IPS-20b (cell line): ENCODE measurements around the gene STX12.
"Not testable (repeated sequence)": the region's sequence is repeated elsewhere in the genome, so short reads cannot be mapped to it uniquely, and the experiment has no call there.

Experiments
- H3K27ac ChIP-seq: one replicate; pipeline ENCODE4 v1.5.1; 2013; ENCODE audit warnings: low read length
- H3K27me3 ChIP-seq: 2 replicates; pipeline ENCODE4 v1.6.1; 2013; ENCODE audit warnings: mild to moderate bottlenecking, low read length, inconsistent platforms; ENCODE audit not compliant: insufficient read depth
- H3K36me3 ChIP-seq: 2 replicates; pipeline ENCODE4 v1.6.1; 2013; ENCODE audit warnings: low read depth, mild to moderate bottlenecking, inconsistent platforms, low read length, moderate library complexity; ENCODE audit not compliant: insufficient read depth
- H3K4me1 ChIP-seq: 2 replicates; pipeline ENCODE4 v1.6.1; 2013; ENCODE audit warnings: mild to moderate bottlenecking, control low read depth, inconsistent platforms, low read length, moderate library complexity; ENCODE audit not compliant: insufficient read depth
- H3K4me3 ChIP-seq: 2 replicates; pipeline ENCODE4 v1.5.1; 2013; ENCODE audit warnings: mild to moderate bottlenecking, low read length, inconsistent platforms
- H3K9ac ChIP-seq: 2 replicates; pipeline ENCODE4 v1.6.1; 2013; ENCODE audit warnings: low read depth, mild to moderate bottlenecking, inconsistent platforms, low read length, moderate library complexity
- H3K9me3 ChIP-seq: 2 replicates; pipeline ENCODE4 v1.6.1; 2013; ENCODE audit warnings: mild to moderate bottlenecking, low read depth, low read length, inconsistent platforms; ENCODE audit not compliant: insufficient read depth

Gene STX12

DNA sequence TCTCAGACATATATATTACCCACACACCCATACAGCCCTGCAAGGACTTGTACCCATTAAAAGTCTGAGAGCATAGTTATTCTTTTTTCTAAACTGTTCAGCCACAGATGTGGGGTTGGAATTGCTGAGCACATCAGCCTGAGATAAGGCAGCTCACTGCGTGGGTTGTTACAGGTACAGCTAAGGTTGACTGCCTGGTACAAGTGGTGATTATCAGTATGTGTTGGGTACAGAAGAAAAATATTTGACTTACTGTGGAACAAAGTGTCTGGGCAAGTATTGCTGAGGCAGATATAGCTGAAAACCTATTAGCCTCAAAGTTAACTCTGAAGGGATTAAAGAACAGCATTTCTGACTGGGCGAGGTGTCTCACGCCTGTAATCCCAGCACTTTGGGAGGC, 5.0 kb downstream of the STX12 start:
- Histone ChIP-seq H3K4me3 (no peak overlapping the region), H3K27me3 (no peaks in the 10 kb centered on the region), H3K27ac (no peak overlapping the region), H3K36me3 (no peaks in the 10 kb centered on the region), H3K4me1 (peaks cover 4% of the 10 kb centered on the region), H3K9me3 (no peaks in the 10 kb centered on the region), H3K9ac (no peak overlapping the region)

DNA sequence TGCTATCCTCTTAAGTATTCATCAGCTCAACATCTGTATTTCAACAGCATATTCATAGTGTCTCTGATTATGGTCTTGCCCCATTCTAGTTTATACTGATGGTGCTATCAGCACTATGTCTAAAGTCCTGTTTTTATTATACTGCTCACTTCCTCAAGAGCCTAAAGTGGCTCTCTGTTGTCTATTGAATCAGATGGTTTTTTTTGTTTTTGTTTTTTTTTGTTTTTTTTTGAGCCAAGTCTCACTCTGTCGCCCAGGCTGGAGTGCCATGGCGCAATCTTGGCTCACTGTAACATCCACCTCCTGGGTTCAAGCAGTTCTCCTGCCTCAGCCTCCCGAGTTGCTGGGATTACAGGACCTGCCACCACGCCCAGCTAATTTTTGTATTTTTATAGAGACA, 6.1 kb downstream of the STX12 start:
- Histone ChIP-seq H3K27me3 (no peaks in the 10 kb centered on the region), H3K36me3 (no peaks in the 10 kb centered on the region), H3K4me3 (no peak overlapping the region), H3K9me3 (no peaks in the 10 kb centered on the region), H3K27ac (no peak overlapping the region), H3K9ac (no peak overlapping the region), H3K4me1 (peaks cover under 1% of the 10 kb centered on the region)

DNA sequence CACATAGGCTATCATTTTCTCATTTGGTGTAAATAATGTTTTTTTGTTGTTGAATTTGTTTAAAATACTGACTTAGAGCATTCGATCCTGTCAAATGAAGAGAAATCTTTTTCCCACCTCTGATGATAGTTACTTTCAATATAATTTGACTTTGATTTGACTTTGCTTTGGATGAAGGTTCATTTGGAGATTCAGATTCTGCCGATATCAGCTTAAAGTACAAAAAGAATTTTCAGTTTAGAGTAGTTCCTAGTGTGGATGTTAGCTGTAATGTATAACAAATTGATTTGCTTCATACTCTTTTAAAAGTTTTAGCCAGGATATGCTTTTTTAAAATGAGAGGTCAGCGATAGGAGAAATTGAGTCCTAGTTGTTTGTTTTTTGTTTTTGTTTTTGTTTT, 9.9 kb downstream of the STX12 start:
- Histone ChIP-seq H3K27ac (no peak overlapping the region), H3K4me3 (no peak overlapping the region), H3K27me3 (no peaks in the 10 kb centered on the region), H3K4me1 (no peaks in the 10 kb centered on the region), H3K36me3 (no peaks in the 10 kb centered on the region), H3K9me3 (no peaks in the 10 kb centered on the region), H3K9ac (no peak overlapping the region)

DNA sequence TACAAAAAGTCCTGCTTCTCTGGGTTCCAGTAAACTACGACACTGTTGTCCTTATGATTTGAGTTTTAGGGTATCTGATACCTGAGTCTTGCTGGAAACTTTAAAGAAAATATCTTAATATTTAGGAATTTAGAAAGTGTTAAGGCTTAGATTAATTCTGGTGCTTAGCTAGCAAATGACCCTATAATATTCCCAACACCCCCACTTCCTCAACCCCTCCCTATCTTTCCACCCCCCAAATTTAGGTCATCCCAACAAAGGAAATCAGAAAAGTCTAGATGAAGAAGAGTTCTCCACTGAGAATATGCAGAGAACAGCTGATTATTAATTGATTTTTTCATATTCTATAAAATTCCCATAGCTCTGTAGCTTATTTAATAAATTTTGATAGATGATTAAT, 11.7 kb downstream of the STX12 start:
- no peaks in the 10 kb centered on the region for H3K27me3 ChIP-seq

DNA sequence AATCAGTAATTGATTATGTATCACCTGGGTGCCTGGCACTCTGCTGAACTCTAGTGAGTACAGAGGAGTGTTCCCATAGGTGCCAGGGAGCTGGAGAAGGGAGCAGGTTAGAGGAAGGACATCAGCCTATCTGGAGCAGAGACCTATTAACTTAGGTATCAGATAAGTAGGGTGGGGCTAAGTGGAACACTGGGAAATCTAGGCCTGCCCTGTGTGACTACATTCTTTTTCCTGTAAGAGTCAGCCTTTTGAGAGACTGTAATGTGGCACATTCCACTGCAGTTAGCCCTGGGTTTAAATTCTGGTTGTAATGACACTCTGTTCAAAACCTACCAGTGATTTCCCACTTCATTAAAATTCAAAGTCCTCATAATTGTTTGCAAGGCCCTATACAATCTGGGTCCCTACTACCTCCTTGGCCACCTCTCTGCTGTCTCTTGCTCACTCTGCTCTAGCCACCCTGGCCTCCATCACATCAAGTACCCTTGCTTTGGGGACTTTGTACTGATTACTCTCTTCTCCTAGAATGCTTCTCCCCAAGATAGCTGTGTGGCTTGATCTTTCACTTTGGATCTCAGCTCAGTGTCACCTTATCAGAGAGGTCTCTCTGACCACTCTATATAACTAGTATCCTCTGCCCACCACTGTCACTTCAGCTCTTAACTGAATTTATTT, 12.9 kb downstream of the STX12 start:
- Histone ChIP-seq H3K27me3 (no peaks in the 10 kb centered on the region), H3K4me1 (no peaks in the 10 kb centered on the region), H3K9ac (no peak overlapping the region), H3K27ac (no peak overlapping the region), H3K9me3 (no peaks in the 10 kb centered on the region), H3K36me3 (peaks cover 8% of the 10 kb centered on the region; the same call in 1 of the 2 replicates), H3K4me3 (no peak overlapping the region)

More for the DNA sequence above, 11.7 kb downstream of the STX12 start:
- H3K4me1 ChIP-seq = no peaks in the 10 kb centered on the region
- peaks cover 4% of the 10 kb centered on the region; the same call in 1 of the 2 replicates for H3K36me3 ChIP-seq
- H3K9me3 ChIP-seq = no peaks in the 10 kb centered on the region
- no peak overlapping the region for H3K9ac ChIP-seq
- no peak overlapping the region for H3K27ac ChIP-seq
- H3K4me3 ChIP-seq = no peak overlapping the region

DNA sequence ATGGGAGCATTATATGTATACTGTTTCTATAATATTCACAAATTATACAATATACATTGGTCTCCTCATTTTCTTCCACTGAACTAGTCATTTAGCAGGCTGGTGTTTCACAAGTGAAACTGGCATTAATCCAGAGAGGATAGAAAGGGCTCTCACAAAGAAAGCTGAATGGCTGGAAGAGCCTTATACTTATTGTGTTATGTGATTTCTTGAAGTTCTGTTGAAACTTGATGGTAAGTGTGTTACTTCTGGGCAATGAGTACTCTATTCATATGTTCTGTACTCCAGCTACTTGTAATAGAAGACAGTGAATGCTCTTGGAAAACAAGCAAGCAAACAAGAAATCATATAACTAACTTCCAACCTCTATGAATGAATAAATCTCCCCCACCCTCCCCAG, 14.9 kb downstream of the STX12 start:
- no peaks in the 10 kb centered on the region for H3K9me3 ChIP-seq

DNA sequence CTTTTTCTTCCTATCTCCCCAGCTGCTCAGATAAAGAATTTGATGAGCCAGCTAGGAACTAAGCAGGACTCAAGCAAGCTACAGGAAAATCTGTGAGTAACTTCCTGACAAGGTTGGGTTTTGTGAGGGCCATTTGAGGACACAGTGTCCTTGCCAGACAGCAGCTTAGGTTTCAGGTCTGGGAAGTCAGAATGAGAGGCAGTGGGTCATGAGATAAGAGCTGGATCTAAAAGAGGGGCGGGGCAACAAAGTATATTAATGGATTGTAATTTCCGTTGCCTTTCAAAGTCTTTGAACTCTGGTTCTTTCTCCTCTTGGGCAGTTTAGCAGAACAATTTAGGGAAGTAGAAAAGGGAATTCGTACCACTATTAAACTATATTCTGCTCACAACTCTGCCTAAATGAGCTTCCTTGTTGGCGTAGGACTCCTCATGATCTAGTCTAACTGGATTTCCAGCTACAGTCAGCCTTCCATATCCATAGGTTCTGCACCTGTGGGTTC, 16.6 kb downstream of the STX12 start:
- H3K36me3 ChIP-seq = peaks cover 12% of the 10 kb centered on the region; the same call in 1 of the 2 replicates

More for the DNA sequence above, 14.9 kb downstream of the STX12 start:
- Histone ChIP-seq H3K27me3 (no peaks in the 10 kb centered on the region), H3K27ac (no peak overlapping the region), H3K9ac (no peak overlapping the region), H3K4me1 (no peaks in the 10 kb centered on the region), H3K4me3 (no peak overlapping the region), H3K36me3 (peaks cover 8% of the 10 kb centered on the region; the same call in 1 of the 2 replicates)

DNA sequence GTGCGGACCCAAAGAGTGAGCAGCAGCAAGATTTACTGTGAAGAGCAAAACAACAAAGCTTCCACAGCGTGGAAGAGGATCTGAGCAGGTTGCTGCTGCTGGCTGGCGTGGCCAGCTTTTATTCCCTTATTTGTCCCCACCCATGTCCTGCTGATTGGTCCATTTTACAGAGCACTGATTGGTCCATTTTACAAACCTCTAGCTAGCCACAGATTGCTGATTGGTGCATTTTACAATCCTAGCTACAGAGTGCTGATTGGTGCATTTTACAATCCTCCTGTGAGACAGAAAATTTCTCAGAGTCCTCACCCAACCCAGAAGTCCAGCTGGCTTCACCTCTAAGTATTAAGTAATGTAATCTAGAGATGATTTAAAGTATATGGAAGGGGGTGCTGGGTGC, 17.3 kb downstream of the STX12 start:
- peaks cover 12% of the 10 kb centered on the region; the same call in 1 of the 2 replicates for H3K36me3 ChIP-seq
- not testable (repeated sequence) for H3K9ac ChIP-seq, H3K9me3 ChIP-seq, H3K4me3 ChIP-seq, H3K27ac ChIP-seq, H3K4me1 ChIP-seq, H3K27me3 ChIP-seq

More for the DNA sequence above, 16.6 kb downstream of the STX12 start:
- Histone ChIP-seq H3K9ac (no peak overlapping the region), H3K9me3 (no peaks in the 10 kb centered on the region), H3K4me3 (no peak overlapping the region), H3K27ac (no peak overlapping the region), H3K27me3 (no peaks in the 10 kb centered on the region), H3K4me1 (no peaks in the 10 kb centered on the region)

DNA sequence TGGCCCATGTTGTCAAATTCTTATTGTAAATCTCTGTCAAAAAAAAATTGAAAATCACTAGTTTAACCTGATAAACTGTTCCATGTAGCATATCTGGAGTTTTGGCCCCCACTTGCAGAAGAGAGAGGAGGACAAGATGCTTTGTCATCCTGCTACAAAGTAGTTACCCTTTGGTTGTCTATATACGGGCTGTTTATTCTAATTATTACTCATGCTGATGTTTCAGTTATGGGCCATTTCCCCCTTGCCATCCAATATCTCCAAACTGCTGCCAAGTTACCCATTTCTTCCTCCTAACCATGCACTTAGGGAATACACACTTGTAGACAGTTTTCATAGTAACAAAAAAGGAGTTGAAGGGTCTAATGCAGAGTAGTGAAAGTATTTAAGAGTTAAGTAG, 22.6 kb downstream of the STX12 start:
- Histone ChIP-seq H3K27me3 (no peaks in the 10 kb centered on the region), H3K9me3 (no peaks in the 10 kb centered on the region), H3K27ac (no peak overlapping the region), H3K4me1 (no peaks in the 10 kb centered on the region), H3K4me3 (no peak overlapping the region), H3K9ac (no peak overlapping the region), H3K36me3 (peaks cover 9% of the 10 kb centered on the region)

DNA sequence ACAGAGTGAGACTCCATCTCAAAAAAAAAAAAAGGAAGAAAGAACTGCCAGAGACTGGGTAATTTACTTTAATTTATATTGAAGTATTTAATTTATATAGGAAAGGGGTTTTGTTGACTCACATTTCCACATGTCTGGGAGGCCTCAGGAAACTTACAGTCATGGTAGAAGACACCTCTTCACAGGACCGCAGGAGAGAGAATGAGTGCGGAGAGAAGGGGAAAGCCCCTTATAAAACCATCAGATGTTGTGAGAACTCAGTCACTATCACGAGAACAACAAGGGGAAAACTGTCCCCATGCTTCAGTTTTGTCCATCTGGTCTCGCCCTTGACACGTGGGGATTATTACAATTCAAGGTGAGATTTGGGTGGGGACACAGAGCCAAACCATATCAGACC, 31.8 kb downstream of the STX12 start:
- Histone ChIP-seq H3K27ac (no peak overlapping the region), H3K9ac (no peak overlapping the region), H3K4me1 (peaks cover 3% of the 10 kb centered on the region; the same call in 1 of the 2 replicates), H3K4me3 (no peak overlapping the region), H3K36me3 (peaks cover 15% of the 10 kb centered on the region), H3K9me3 (no peaks in the 10 kb centered on the region), H3K27me3 (no peaks in the 10 kb centered on the region)

DNA sequence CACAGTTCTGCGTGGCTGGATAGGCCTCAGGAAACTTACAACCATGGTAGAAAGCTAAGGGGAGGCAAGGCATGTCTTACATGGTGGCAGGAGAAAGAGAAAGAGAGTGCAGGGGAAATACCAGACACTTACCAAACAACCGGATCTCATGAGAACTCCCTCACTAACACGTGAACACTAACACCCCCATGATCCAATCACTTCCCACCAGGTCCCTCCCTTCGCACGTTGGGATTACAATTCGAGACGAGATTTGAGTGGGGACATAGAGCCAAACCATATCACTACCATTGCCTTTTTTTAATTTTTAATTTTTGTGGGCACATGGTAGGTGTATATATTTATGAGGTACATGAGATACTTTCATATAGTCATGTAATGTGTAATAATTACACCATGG, 33.7 kb downstream of the STX12 start:
- Histone ChIP-seq H3K4me1 (peaks cover 3% of the 10 kb centered on the region; the same call in 1 of the 2 replicates), H3K27me3 (no peaks in the 10 kb centered on the region), H3K9ac (no peak overlapping the region), H3K4me3 (no peak overlapping the region), H3K9me3 (no peaks in the 10 kb centered on the region), H3K27ac (no peak overlapping the region), H3K36me3 (peaks cover 12% of the 10 kb centered on the region)

DNA sequence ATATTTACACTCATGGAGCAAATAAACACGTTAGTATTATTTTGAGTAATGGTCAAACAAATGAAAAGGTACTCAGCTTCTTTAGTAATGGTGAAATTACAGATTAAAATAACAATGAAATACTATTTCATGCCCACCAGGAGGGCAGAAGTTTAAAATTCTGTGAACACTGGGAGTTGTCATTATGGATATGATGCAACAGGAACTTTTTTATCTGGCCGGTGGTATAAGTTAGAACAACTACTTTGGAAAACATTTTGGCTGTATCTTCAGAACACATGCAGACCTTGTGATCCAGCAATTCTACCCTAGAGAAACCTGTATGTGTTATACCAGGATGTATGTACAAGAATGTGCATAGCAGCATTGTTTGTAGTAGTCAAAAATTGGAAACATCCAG, 34.4 kb downstream of the STX12 start:
- Histone ChIP-seq H3K36me3 (peaks cover 6% of the 10 kb centered on the region), H3K9ac (no peak overlapping the region), H3K4me1 (peaks cover 3% of the 10 kb centered on the region; the same call in 1 of the 2 replicates), H3K27me3 (no peaks in the 10 kb centered on the region), H3K27ac (no peak overlapping the region), H3K9me3 (no peaks in the 10 kb centered on the region), H3K4me3 (0 out of 2 replicates have a peak overlapping the region, but pooled peaks have one; percentile 9)
